GM23338 (cell line): ENCODE measurements around the gene PUM1. TPM values are rescaled to one million over a fixed set of nuclear protein-coding genes. Genes with fewer than 3 reads are reported as not detected.
A peak's percentile ranks its signal among the peaks of the same experiment; 100 is the strongest.

Experiments used
- ATAC-seq: fragments of 200-7000 bp; cut with Tn5 transposase; 3 replicates; pipeline ENCODE4 v1.9.1; 2020
- DNase-seq: peaks from one replicate; pipeline ENCODE4 v3.0.0-alpha.2; 2015; ENCODE audit warnings: low spot score
- H2AFZ ChIP-seq: fragments of 200-600 bp; sonication (generic); 2 replicates; pipeline ENCODE4 v1.8.0; 2016; ENCODE audit warnings: antibody characterized with exemption, mild to moderate bottlenecking, moderate library complexity
- H3F3A ChIP-seq: fragments of 200-600 bp; sonication (generic); replicated peaks from 2 replicates; pipeline ENCODE4 v1.8.0; 2017; ENCODE audit warnings: antibody characterized with exemption, mixed run types, low read depth
- H3K27ac ChIP-seq: fragments of 200-600 bp; sonication (generic); 2 replicates; pipeline ENCODE4 v1.6.1; 2016; ENCODE audit warnings: low read depth
- H3K27me3 ChIP-seq: fragments of 200-600 bp; sonication (generic); 2 replicates; pipeline ENCODE4 v1.8.0; 2016; ENCODE audit warnings: mild to moderate bottlenecking, mixed run types, moderate library complexity; ENCODE audit not compliant: insufficient read depth
- H3K36me3 ChIP-seq: fragments of 200-600 bp; sonication (generic); 2 replicates; pipeline ENCODE4 v1.8.0; 2016; ENCODE audit warnings: mild to moderate bottlenecking; ENCODE audit not compliant: insufficient read depth
- H3K4me1 ChIP-seq: fragments of 200-600 bp; sonication (generic); 2 replicates; pipeline ENCODE4 v1.8.0; 2016; ENCODE audit warnings: mild to moderate bottlenecking, moderate library complexity; ENCODE audit not compliant: insufficient read depth
- H3K4me2 ChIP-seq: fragments of 200-600 bp; sonication (generic); 2 replicates; pipeline ENCODE4 v1.7.1; 2017; ENCODE audit warnings: mixed run types
- H3K4me3 ChIP-seq: fragments of 200-600 bp; sonication (generic); 2 replicates; pipeline ENCODE4 v1.6.1; 2016; ENCODE audit warnings: mixed run types
- H3K79me2 ChIP-seq: fragments of 200-600 bp; sonication (generic); replicated peaks from 2 replicates; pipeline ENCODE4 v1.8.0; 2017; ENCODE audit warnings: mild to moderate bottlenecking; ENCODE audit not compliant: insufficient read depth
- H3K9me2 ChIP-seq: fragments of 200-600 bp; sonication (generic); 2 replicates; pipeline ENCODE4 v1.8.0; 2017; ENCODE audit not compliant: insufficient read depth
- H4K20me1 ChIP-seq: fragments of 200-600 bp; sonication (generic); replicated peaks from 2 replicates; pipeline ENCODE4 v1.8.0; 2017; ENCODE audit warnings: mild to moderate bottlenecking; ENCODE audit not compliant: insufficient read depth
- H3K27ac Mint-ChIP-seq: 2 replicates; pipeline ENCODE4 v1.8.0; 2020; ENCODE audit warnings: inconsistent platforms, mild to moderate bottlenecking, moderate library complexity, mixed read lengths
- H3K27me3 Mint-ChIP-seq: 3 replicates; pipeline ENCODE4 v1.8.0; 2022; ENCODE audit warnings: low read depth, mild to moderate bottlenecking, moderate library complexity, mixed read lengths, inconsistent platforms; ENCODE audit not compliant: insufficient read depth, poor library complexity
- H3K36me3 Mint-ChIP-seq: 3 replicates; pipeline ENCODE4 v1.8.0; 2021; ENCODE audit warnings: low read depth, mild to moderate bottlenecking, inconsistent platforms, moderate library complexity, mixed read lengths
- H3K4me1 Mint-ChIP-seq: 3 replicates; pipeline ENCODE4 v1.8.0; 2020; ENCODE audit warnings: mild to moderate bottlenecking, inconsistent platforms, mixed read lengths
- H3K4me3 Mint-ChIP-seq: 3 replicates; pipeline ENCODE4 v1.8.0; 2021; ENCODE audit warnings: moderate library complexity, mild to moderate bottlenecking, inconsistent platforms, mixed read lengths
- H3K9me3 Mint-ChIP-seq: 3 replicates; pipeline ENCODE4 v1.8.0; 2020; ENCODE audit warnings: moderate library complexity, mild to moderate bottlenecking, inconsistent platforms, mixed read lengths
- CREB1 ChIP-seq: fragments of 250-450 bp; sonication (Bioruptor Pico); IDR thresholded peaks from 2 replicates; pipeline ENCODE4 v1.5.0; 2020; ENCODE audit warnings: low read depth, mild to moderate bottlenecking, moderate library complexity
- EZH2 ChIP-seq: fragments of 200-600 bp; sonication (generic); IDR thresholded peaks from one replicate; pipeline ENCODE4 v1.8.0; 2017; ENCODE audit warnings: antibody characterized with exemption, mild to moderate bottlenecking, low read depth; ENCODE audit not compliant: unreplicated experiment
- EZH2phosphoT487 ChIP-seq: fragments of 200-600 bp; sonication (generic); IDR thresholded peaks from one replicate; pipeline ENCODE4 v1.8.1; 2018; ENCODE audit warnings: antibody characterized with exemption; ENCODE audit not compliant: unreplicated experiment
- JUNB ChIP-seq: IDR thresholded peaks from one replicate; pipeline ENCODE4 v1.6.1; 2016; ENCODE audit warnings: antibody characterized with exemption; ENCODE audit not compliant: unreplicated experiment
- NANOG ChIP-seq: IDR thresholded peaks from 2 replicates; pipeline ENCODE4 v1.6.1; 2016; ENCODE audit warnings: antibody characterized with exemption, borderline replicate concordance
- POLR2AphosphoS5 ChIP-seq: IDR thresholded peaks from 2 replicates; pipeline ENCODE4 v1.6.1; 2016; ENCODE audit warnings: antibody characterized with exemption, low read depth
- ZNF114 ChIP-seq: fragments of 250-450 bp; sonication (Bioruptor Pico); IDR thresholded peaks from 2 replicates; pipeline ENCODE4 v1.5.0; 2020; ENCODE audit warnings: mild to moderate bottlenecking, moderate library complexity
- ZNF331 ChIP-seq: fragments of 250-450 bp; sonication (Bioruptor Pico); IDR thresholded peaks from 2 replicates; pipeline ENCODE4 v1.5.0; 2020; ENCODE audit warnings: low read depth, mild to moderate bottlenecking, moderate library complexity
- polyA plus RNA-seq: library from polyadenylated mRNA; unstranded; fragments of >200 nt; fragmentation: Nextera tagmentation; extraction: Ambion mirVana; gene quantifications from 2 replicates; pipeline ENCODE4 v1.2.1, GENCODE V29; 2016
- total RNA-seq: library from RNA; depleted of rRNA; stranded (reverse); fragments of >200 nt; shearing (Covaris generic); gene quantifications from 2 replicates; pipeline ENCODE4 v1.2.3, GENCODE V29; 2014
- TF ChIP-seq, protein P1 (sequence below): fragments of 250-450 bp; sonication (Bioruptor Pico); IDR thresholded peaks from 2 replicates; pipeline ENCODE4 v1.5.0; 2020; ENCODE audit warnings: mild to moderate bottlenecking, moderate library complexity
- TF ChIP-seq, protein P2 (sequence below): IDR thresholded peaks from 2 replicates; pipeline ENCODE4 v1.6.1; 2016; ENCODE audit warnings: antibody characterized with exemption

Gene PUM1
- total and polyA plus RNA-seq, 2 experiments from 2014 or later = 44.4 to 117 TPM

DNA sequence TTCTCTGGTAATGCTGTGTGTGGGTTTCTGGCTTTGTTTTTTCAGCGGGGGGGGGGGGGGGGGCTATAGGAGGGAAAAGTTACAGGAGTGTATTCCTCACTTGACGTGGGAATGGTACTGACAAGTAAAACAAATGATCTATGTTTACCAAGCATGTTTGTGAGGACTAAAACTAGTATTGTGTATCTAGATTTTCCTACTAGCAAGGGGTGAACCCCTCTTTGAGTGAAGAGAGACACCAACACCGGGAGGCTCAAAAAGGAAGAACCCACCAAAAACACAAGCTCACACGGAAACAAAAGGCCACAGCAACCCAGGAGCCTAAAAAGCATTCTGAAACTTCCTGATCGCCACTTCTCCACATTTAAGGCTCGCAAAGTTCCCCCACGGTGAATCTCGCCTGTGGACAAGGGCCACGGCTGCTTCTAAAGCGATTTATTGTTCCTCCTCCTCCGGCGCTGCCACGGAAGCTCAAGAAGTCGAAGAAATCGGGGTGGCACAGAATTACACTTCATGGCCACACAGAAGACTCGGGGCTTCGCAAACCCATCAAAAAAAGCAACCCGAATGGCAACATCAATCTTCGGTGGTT, 703 bp downstream of the PUM1 start:
- Histone ChIP-seq H3K4me1 (peaks cover 17% of the 10 kb centered on the region), H3K4me2 (peak overlapping the region; percentile 74), H3K4me3 (peak overlapping the region; percentile 96), H3K27me3 (no peaks in the 10 kb centered on the region), H4K20me1 (peaks cover 34% of the 10 kb centered on the region), H3K79me2 (peaks cover 56% of the 10 kb centered on the region), H2AFZ (0 out of 2 replicates have a peak overlapping the region, but pooled peaks have one; percentile 9), H3F3A (0 out of 2 replicates have a peak, but pooled peaks cover 3% of the 10 kb centered on the region), H3K36me3 (no peaks in the 10 kb centered on the region), H3K9me2 (no peaks in the 10 kb centered on the region), H3K27ac (peak overlapping the region; percentile 100)
- H3K27me3 Mint-ChIP-seq = peaks cover 9% of the 10 kb centered on the region
- no peak for ATAC-seq
- peak overlapping the region; percentile 97 for H3K4me3 Mint-ChIP-seq
- peaks cover 15% of the 10 kb centered on the region for H3K4me1 Mint-ChIP-seq
- TF ChIP-seq JUNB (no peak), CREB1 (no peak), ZNF114 (no peak), POLR2AphosphoS5 (no peak), NANOG (no peak), EZH2 (no peak), ZNF331 (CRISPR knock-in tag) (no peak), EZH2phosphoT487 (no peak)
- TF ChIP-seq, protein P1, sequence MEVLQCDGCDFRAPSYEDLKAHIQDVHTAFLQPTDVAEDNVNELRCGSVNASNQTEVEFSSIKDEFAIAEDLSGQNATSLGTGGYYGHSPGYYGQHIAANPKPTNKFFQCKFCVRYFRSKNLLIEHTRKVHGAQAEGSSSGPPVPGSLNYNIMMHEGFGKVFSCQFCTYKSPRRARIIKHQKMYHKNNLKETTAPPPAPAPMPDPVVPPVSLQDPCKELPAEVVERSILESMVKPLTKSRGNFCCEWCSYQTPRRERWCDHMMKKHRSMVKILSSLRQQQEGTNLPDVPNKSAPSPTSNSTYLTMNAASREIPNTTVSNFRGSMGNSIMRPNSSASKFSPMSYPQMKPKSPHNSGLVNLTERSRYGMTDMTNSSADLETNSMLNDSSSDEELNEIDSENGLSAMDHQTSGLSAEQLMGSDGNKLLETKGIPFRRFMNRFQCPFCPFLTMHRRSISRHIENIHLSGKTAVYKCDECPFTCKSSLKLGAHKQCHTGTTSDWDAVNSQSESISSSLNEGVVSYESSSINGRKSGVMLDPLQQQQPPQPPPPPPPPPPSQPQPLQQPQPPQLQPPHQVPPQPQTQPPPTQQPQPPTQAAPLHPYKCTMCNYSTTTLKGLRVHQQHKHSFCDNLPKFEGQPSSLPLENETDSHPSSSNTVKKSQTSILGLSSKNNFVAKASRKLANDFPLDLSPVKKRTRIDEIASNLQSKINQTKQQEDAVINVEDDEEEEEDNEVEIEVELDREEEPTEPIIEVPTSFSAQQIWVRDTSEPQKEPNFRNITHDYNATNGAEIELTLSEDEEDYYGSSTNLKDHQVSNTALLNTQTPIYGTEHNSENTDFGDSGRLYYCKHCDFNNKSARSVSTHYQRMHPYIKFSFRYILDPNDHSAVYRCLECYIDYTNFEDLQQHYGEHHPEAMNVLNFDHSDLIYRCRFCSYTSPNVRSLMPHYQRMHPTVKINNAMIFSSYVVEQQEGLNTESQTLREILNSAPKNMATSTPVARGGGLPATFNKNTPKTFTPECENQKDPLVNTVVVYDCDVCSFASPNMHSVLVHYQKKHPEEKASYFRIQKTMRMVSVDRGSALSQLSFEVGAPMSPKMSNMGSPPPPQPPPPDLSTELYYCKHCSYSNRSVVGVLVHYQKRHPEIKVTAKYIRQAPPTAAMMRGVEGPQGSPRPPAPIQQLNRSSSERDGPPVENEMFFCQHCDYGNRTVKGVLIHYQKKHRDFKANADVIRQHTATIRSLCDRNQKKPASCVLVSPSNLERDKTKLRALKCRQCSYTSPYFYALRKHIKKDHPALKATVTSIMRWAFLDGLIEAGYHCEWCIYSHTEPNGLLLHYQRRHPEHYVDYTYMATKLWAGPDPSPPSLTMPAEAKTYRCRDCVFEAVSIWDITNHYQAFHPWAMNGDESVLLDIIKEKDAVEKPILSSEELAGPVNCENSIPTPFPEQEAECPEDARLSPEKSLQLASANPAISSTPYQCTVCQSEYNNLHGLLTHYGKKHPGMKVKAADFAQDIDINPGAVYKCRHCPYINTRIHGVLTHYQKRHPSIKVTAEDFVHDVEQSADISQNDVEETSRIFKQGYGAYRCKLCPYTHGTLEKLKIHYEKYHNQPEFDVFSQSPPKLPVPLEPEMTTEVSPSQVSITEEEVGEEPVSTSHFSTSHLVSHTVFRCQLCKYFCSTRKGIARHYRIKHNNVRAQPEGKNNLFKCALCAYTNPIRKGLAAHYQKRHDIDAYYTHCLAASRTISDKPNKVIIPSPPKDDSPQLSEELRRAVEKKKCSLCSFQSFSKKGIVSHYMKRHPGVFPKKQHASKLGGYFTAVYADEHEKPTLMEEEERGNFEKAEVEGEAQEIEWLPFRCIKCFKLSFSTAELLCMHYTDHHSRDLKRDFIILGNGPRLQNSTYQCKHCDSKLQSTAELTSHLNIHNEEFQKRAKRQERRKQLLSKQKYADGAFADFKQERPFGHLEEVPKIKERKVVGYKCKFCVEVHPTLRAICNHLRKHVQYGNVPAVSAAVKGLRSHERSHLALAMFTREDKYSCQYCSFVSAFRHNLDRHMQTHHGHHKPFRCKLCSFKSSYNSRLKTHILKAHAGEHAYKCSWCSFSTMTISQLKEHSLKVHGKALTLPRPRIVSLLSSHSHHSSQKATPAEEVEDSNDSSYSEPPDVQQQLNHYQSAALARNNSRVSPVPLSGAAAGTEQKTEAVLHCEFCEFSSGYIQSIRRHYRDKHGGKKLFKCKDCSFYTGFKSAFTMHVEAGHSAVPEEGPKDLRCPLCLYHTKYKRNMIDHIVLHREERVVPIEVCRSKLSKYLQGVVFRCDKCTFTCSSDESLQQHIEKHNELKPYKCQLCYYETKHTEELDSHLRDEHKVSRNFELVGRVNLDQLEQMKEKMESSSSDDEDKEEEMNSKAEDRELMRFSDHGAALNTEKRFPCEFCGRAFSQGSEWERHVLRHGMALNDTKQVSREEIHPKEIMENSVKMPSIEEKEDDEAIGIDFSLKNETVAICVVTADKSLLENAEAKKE (CRISPR knock-in tag) = no peak
- TF ChIP-seq, protein P2, sequence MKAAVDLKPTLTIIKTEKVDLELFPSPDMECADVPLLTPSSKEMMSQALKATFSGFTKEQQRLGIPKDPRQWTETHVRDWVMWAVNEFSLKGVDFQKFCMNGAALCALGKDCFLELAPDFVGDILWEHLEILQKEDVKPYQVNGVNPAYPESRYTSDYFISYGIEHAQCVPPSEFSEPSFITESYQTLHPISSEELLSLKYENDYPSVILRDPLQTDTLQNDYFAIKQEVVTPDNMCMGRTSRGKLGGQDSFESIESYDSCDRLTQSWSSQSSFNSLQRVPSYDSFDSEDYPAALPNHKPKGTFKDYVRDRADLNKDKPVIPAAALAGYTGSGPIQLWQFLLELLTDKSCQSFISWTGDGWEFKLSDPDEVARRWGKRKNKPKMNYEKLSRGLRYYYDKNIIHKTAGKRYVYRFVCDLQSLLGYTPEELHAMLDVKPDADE = no peak
- H3K9me3 Mint-ChIP-seq = no peaks in the 10 kb centered on the region
- peak overlapping the region; percentile 100 for H3K27ac Mint-ChIP-seq
- peaks cover 15% of the 10 kb centered on the region for H3K36me3 Mint-ChIP-seq
- DNase-seq = no peak
